ENCODE measurements around the gene BEND6. TPM values are rescaled to one million over a fixed set of nuclear protein-coding genes. Genes with fewer than 3 reads are reported as not detected.

Gene BEND6
- total RNA-seq, 1 experiment from 2014 or later: 1.4 TPM

DNA sequence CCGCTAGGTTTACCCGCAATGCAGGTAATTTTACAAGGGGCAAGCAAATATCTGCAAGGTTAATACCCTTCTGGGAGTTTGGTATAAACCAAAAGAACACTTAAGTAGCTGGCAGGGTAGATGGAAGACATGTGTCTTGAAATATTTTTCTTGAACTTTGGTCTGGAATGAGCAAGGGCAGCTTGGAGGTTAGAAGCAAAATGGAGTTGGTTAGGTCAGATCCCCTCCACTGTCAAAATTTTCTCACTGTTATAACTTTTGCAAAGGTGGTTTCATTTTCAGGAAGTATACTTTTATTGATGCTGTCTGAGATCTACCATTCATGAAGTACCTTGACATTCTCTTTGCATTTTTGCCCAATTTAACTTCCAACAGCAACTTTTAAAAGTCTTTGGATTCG lies 78.3 kb downstream of the BEND6 start:
- Histone ChIP-seq H3K9me3 (ENCODE audit: control insufficient read depth, low read depth, low read length) (no peaks in the 10 kb centered on the region), H3K27ac (ENCODE audit: insufficient read length, low read depth, low read length) (no peak overlapping the region), H3K14ac (ENCODE audit: insufficient read depth, low read length) (no peak overlapping the region), H2BK12ac (ENCODE audit: insufficient read length, low read depth, low read length) (no peak overlapping the region), H3K4ac (ENCODE audit: low read depth, low read length) (no peak overlapping the region), H2BK15ac (ENCODE audit: low read depth, low read length) (no peak overlapping the region), H3K18ac (ENCODE audit: insufficient read length, low read depth, low read length) (no peak overlapping the region), H3T11ph (ENCODE audit: low read length) (no peak overlapping the region), H3K4me2 (ENCODE audit: insufficient read depth, insufficient read length, low read length) (no peak overlapping the region), H4K8ac (replicated peaks; ENCODE audit: insufficient read length, low read depth, low read length) (no peak overlapping the region), H3K79me1 (ENCODE audit: insufficient read depth, low read depth, low read length, poor library complexity, severe bottlenecking) (no peaks in the 10 kb centered on the region), H2BK120ac (ENCODE audit: low read depth, low read length, poor library complexity, severe bottlenecking) (no peak overlapping the region), H2BK20ac (ENCODE audit: low read depth, low read length, poor library complexity, severe bottlenecking) (no peak overlapping the region), H2BK5ac (ENCODE audit: insufficient read length, low read length) (no peak overlapping the region), H3K56ac (ENCODE audit: insufficient read length, low read depth, low read length) (no peak overlapping the region), H4K20me1 (ENCODE audit: control insufficient read depth, insufficient read depth, insufficient read length) (no peaks in the 10 kb centered on the region), H3K79me2 (ENCODE audit: insufficient read depth, low read length) (no peaks in the 10 kb centered on the region), H2AFZ (ENCODE audit: low read length) (no peak overlapping the region), H3K4me1 (ENCODE audit: insufficient read depth, low read length) (no peaks in the 10 kb centered on the region; the same call in 1 of the 2 replicates), H3K23ac (ENCODE audit: insufficient read length, low read depth, low read length) (no peak overlapping the region), H3K23me2 (ENCODE audit: insufficient read length, low read depth, low read length, poor library complexity, severe bottlenecking) (no peaks in the 10 kb centered on the region), H4K91ac (ENCODE audit: insufficient read length, low read depth, low read length) (no peak overlapping the region), H4K5ac (ENCODE audit: insufficient read length, low read depth, low read length) (no peak overlapping the region), H2AK5ac (ENCODE audit: insufficient read length, low read length) (no peak overlapping the region), H3K9ac (ENCODE audit: extremely low read depth, insufficient read length, low read length) (no peak overlapping the region), H3K27me3 (ENCODE audit: insufficient read depth, low read length) (no peaks in the 10 kb centered on the region)
- no peak overlapping the region for H3K27ac Mint-ChIP-seq
- H3K4me1 Mint-ChIP-seq: peaks cover 26 to 28% of the 10 kb centered on the region in 2 experiments
- no peaks in the 10 kb centered on the region for H3K36me3 Mint-ChIP-seq (ENCODE audit: insufficient read depth in 1 of 3, low read depth in 3 of 3)
- no peak for DNase-seq
- H3K27me3 Mint-ChIP-seq (ENCODE audit: low read depth): no peaks in the 10 kb centered on the region
- no peaks in the 10 kb centered on the region for H3K9me3 Mint-ChIP-seq
- TF ChIP-seq, protein P1, sequence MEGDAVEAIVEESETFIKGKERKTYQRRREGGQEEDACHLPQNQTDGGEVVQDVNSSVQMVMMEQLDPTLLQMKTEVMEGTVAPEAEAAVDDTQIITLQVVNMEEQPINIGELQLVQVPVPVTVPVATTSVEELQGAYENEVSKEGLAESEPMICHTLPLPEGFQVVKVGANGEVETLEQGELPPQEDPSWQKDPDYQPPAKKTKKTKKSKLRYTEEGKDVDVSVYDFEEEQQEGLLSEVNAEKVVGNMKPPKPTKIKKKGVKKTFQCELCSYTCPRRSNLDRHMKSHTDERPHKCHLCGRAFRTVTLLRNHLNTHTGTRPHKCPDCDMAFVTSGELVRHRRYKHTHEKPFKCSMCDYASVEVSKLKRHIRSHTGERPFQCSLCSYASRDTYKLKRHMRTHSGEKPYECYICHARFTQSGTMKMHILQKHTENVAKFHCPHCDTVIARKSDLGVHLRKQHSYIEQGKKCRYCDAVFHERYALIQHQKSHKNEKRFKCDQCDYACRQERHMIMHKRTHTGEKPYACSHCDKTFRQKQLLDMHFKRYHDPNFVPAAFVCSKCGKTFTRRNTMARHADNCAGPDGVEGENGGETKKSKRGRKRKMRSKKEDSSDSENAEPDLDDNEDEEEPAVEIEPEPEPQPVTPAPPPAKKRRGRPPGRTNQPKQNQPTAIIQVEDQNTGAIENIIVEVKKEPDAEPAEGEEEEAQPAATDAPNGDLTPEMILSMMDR (conservative IDR thresholded peaks at IDR 0.05): no peak
- H3K4me3 Mint-ChIP-seq: no peak overlapping the region
- no CpG with 5 or more reads among the region's 3 CpGs for WGBS (ENCODE audit: extremely low coverage, insufficient read length, low lambda C conversion rate)
